ENCODE results near the gene ZNF664.

DNA sequence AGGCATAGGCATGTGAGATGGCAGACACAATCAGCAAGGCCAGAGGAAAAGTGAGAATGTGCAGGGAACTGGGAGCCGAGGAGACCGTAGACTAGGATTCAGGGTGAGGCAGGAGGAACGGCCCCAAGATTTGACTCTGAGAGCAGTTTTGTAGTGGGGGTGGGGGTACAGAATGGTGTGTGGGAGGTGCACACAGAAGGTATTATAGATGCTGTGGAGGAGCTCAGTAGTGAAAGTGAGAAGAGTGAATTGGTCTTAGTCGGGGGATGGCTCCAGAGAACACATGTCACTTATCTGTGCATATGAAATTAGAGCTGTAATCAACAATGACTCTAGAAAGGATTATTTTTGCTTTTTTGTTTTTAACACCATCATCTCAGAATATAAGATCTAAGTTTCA, 11.9 kb downstream of the ZNF664 start:
- no peak for TF ChIP-seq HDGF (IDR thresholded peaks at IDR 0.05; ENCODE audit: borderline replicate concordance)
- TF ChIP-seq FOXA1 (IDR thresholded peaks at IDR 0.05), result no peak
- TF ChIP-seq SUZ12 (IDR thresholded peaks at IDR 0.05), result no peak
- TF ChIP-seq TARDBP (IDR thresholded peaks at IDR 0.05), result no peak
- TF ChIP-seq BHLHE40 (IDR thresholded peaks at IDR 0.05; ENCODE audit: borderline replicate concordance), result no peak
- TF ChIP-seq ARNT (IDR thresholded peaks at IDR 0.05), result no peak
- no peak for TF ChIP-seq FOXK2 (IDR thresholded peaks at IDR 0.05)

Measured in HEK293T (cell line).